ENCODE results near the gene HES6. TPM values are rescaled to one million over a fixed set of nuclear protein-coding genes. Genes with fewer than 3 reads are reported as not detected.

The HES6 gene
- total and polyA plus RNA-seq, 10 of the 15 experiments (the other 5 are each of a cell fraction or from before 2014, with no cell fraction given): 0.11 to 1.7 (median 0.83) TPM

DNA sequence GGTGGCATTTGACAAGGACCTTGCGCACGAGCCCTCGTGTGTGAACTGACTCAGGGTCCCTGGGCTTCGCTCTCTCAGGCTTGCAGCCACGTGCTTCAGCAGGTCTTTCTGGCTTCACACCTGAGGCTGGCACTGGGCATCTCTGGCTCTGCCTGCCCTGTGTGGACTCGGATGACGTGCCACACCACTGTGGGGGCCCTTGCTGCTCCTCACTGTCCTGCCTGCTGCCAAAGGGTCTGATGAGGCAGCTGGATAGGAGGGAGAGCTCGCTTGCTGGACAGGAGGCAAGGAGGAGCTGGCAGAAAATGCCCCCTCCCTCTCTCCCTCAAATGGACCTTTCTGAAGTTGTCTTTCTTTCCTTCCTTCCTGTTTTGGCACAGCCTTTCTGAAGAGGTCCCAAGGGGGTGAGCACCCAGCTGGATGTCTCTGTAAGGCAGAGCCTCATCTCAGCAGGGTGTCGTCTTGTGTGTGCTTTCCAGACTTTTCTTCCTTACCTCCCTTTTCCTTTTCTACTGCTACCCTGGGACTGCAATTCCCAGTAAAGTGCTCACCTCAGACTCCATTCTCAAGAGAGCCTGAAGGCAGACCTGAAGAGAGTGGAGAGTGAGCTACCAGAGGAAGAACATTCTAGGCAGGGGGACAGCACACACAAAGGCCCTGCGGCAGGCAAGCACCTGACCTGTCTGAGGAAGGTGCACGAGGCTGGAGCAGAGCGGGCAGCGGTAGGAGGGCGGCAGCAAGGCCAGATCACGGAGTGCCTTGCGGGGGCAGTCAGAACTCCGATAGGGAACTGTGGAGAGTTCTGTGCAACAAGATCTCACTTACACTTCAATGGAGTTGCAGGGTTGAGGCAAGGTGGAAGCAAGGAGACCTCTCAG is 43.3 kb upstream of the HES6 start (continued):
- no peak for TF ChIP-seq ASH2L (IDR thresholded peaks at IDR 0.05; ENCODE audit: borderline replicate concordance, low read depth)
- no peak for TF ChIP-seq TCF7 (IDR thresholded peaks at IDR 0.05; ENCODE audit: borderline replicate concordance)
- no peak for TF ChIP-seq TARDBP (IDR thresholded peaks at IDR 0.05; ENCODE audit: borderline replicate concordance)
- TF ChIP-seq MEF2B (IDR thresholded peaks at IDR 0.05; ENCODE audit: partially characterized antibody, poor library complexity, severe bottlenecking): no peak
- no peak for TF ChIP-seq BRCA1 (IDR thresholded peaks at IDR 0.05; ENCODE audit: low read depth, low read length)
- TF ChIP-seq CHD1 (IDR thresholded peaks at IDR 0.05; ENCODE audit: low read depth, low read length): no peak
- TF ChIP-seq POLR2A (IDR thresholded peaks at IDR 0.05; ENCODE audit: low read depth, low read length): no peak
- no peak for TF ChIP-seq MXI1 (IDR thresholded peaks at IDR 0.05; ENCODE audit: low read depth, low read length)
- no peak for TF ChIP-seq JUND (IDR thresholded peaks at IDR 0.05; ENCODE audit: low read depth, low read length)
- TF ChIP-seq, protein P1, sequence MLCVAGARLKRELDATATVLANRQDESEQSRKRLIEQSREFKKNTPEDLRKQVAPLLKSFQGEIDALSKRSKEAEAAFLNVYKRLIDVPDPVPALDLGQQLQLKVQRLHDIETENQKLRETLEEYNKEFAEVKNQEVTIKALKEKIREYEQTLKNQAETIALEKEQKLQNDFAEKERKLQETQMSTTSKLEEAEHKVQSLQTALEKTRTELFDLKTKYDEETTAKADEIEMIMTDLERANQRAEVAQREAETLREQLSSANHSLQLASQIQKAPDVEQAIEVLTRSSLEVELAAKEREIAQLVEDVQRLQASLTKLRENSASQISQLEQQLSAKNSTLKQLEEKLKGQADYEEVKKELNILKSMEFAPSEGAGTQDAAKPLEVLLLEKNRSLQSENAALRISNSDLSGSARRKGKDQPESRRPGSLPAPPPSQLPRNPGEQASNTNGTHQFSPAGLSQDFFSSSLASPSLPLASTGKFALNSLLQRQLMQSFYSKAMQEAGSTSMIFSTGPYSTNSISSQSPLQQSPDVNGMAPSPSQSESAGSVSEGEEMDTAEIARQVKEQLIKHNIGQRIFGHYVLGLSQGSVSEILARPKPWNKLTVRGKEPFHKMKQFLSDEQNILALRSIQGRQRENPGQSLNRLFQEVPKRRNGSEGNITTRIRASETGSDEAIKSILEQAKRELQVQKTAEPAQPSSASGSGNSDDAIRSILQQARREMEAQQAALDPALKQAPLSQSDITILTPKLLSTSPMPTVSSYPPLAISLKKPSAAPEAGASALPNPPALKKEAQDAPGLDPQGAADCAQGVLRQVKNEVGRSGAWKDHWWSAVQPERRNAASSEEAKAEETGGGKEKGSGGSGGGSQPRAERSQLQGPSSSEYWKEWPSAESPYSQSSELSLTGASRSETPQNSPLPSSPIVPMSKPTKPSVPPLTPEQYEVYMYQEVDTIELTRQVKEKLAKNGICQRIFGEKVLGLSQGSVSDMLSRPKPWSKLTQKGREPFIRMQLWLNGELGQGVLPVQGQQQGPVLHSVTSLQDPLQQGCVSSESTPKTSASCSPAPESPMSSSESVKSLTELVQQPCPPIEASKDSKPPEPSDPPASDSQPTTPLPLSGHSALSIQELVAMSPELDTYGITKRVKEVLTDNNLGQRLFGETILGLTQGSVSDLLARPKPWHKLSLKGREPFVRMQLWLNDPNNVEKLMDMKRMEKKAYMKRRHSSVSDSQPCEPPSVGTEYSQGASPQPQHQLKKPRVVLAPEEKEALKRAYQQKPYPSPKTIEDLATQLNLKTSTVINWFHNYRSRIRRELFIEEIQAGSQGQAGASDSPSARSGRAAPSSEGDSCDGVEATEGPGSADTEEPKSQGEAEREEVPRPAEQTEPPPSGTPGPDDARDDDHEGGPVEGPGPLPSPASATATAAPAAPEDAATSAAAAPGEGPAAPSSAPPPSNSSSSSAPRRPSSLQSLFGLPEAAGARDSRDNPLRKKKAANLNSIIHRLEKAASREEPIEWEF (IDR thresholded peaks at IDR 0.05; ENCODE audit: insufficient replicate concordance, low read depth, low read length): no peak
- TF ChIP-seq SIX5 (IDR thresholded peaks at IDR 0.05; ENCODE audit: low read depth, low read length, severe bottlenecking): no peak

Data from GM12878 (cell line).